Tibial nerve (tissue), 3 donors: ENCODE results near the gene TUBGCP6.

ENCODE experiments used
- POLR2A ChIP-seq, 2 donors: fragments of 450-650 bp; IDR thresholded peaks; one replicate each; pipeline ENCODE4 v1.6.1; 2017; ENCODE audit warnings: antibody characterized with exemption in 2 of 2, mild to moderate bottlenecking in 2 of 2, moderate library complexity in 2 of 2
- TF ChIP-seq, protein P1 (sequence below), 5 experiments: fragments of 200-600 bp in 3 of 5; fragments of 450-650 bp in 2 of 5; sonication (generic) in 3 of 5; IDR thresholded peaks; one replicate each; pipeline ENCODE4 v1.5.1; 2016 to 2019; ENCODE audit warnings: antibody characterized with exemption in 5 of 5, mild to moderate bottlenecking in 3 of 5, moderate library complexity in 2 of 5

DNA sequence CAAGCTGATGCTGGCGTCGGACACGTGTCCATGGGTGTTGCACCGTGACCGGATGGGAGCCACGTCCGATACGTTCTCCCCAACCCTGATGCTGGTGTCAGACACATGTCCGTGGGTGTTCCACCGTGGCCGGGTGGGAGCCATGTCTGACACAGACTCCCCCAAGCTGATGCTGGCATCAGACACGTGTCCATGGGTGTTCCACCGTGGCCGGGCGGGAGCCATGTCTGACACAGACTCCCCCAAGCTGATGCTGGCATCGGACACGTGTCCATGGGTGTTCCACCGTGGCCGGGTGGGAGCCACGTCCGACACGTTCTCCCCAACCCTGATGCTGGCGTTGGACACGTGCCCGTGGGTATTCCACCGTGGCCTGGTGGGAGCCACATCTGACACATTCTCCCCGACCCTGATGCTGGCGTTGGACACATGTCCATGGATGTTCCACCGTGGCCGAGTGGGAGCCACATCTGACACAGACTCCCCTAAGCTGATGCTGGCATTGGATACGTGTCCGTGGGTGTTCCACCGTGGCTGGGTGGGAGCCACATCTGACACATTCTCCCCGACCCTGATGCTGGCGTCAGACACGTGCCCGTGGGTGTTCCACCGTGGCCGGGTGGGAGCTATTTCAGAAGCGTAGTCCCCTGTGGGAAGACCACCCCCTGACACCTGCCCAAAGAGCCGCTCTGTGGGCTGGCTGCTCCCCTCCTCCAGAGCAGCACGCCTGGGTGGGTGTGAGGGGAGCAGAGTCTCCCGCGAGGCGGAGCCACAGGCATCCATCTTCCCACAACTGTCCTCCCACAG lies 24.0 kb downstream of the TUBGCP6 start:
- TF ChIP-seq, protein P1, sequence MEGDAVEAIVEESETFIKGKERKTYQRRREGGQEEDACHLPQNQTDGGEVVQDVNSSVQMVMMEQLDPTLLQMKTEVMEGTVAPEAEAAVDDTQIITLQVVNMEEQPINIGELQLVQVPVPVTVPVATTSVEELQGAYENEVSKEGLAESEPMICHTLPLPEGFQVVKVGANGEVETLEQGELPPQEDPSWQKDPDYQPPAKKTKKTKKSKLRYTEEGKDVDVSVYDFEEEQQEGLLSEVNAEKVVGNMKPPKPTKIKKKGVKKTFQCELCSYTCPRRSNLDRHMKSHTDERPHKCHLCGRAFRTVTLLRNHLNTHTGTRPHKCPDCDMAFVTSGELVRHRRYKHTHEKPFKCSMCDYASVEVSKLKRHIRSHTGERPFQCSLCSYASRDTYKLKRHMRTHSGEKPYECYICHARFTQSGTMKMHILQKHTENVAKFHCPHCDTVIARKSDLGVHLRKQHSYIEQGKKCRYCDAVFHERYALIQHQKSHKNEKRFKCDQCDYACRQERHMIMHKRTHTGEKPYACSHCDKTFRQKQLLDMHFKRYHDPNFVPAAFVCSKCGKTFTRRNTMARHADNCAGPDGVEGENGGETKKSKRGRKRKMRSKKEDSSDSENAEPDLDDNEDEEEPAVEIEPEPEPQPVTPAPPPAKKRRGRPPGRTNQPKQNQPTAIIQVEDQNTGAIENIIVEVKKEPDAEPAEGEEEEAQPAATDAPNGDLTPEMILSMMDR (IDR thresholded peaks at IDR 0.05): no peak
- no peak for TF ChIP-seq POLR2A (IDR thresholded peaks at IDR 0.05)
